H1 (cell line): ENCODE results near the gene GHRHR. TPM values are rescaled to one million over a fixed set of nuclear protein-coding genes. Genes with fewer than 3 reads are reported as not detected.

ENCODE experiments used
- JUN ChIP-seq: IDR thresholded peaks from 2 replicates; pipeline ENCODE4 v1.6.1; 2011; ENCODE audit warnings: low read depth, mild to moderate bottlenecking, improper control_type of control experiment, low read length
- POU5F1 ChIP-seq: IDR thresholded peaks from 2 replicates; pipeline ENCODE4 v1.6.1; 2011; ENCODE audit warnings: low read depth, mild to moderate bottlenecking, low read length, moderate library complexity
- SP2 ChIP-seq: IDR thresholded peaks from 2 replicates; pipeline ENCODE4 v1.6.1; 2012; ENCODE audit warnings: mild to moderate bottlenecking, low read length, inconsistent platforms
- polyA plus RNA-seq, 7 experiments: library from polyadenylated mRNA; depleted of rRNA in 3 of 7; stranded (reverse) in 5 of 7; unstranded in 2 of 7; fragments of >200 nt in 5 of 7; fragments of 200-250 nt in 2 of 7; gene quantifications; 1 replicate in 5 of 7; 2 replicates in 1 of 7; 4 replicates in 1 of 7; pipeline versions ENCODE4 v1.2.1 to v1.2.3, GENCODE V29; 2011 to 2013; ENCODE audit warnings: missing spikeins in 2 of 7, mixed read lengths in 2 of 7
- total RNA-seq: library from RNA; stranded (reverse); fragmentation: NEBNext Ultra II Directional; extraction: Animal tissue kit (Norgen Biotek cat#: 25700); gene quantifications from 2 replicates; pipeline ENCODE4 v1.2.1, GENCODE V29; 2021

The GHRHR gene
- total and polyA plus RNA-seq, 2 of the 8 experiments (the other 6 are each of a cell fraction or from before 2014, with no cell fraction given) = 0.60 to 6.5 TPM

- no peak for TF ChIP-seq SP2
- TF ChIP-seq POU5F1 = no peak
- TF ChIP-seq JUN = no peak
- TF ChIP-seq, all 59 proteins: peak for 0
These were observed 36.7 kb upstream of the GHRHR start (continued) for GRCh38 chr7:30927040-30927439.
